ENCODE data around the gene KDM4C. TPM values are rescaled to one million over a fixed set of nuclear protein-coding genes. Genes with fewer than 3 reads are reported as not detected.

The KDM4C gene
- total and polyA plus RNA-seq, 2 of the 4 experiments (the other 2 are of a cell fraction), result 11.8 to 23.8 TPM

DNA sequence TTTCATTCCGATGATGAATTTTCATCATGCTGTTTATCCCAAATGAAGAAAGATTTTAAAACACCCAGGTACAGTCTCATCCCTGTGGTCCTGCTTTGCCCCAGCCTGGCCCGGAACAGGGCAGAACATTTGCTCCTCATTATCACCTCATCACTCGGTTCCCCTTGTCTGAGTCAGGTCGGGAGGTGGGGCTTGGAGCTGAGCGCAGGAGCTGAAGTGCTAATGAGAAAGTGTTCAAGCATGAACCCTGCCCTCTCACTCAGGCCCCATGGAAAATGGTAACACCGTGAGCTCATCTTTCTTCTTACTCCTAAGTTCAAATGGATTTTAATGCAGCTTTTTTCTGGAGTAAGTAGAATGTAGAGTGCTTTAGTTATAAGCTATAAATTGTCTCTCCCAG, 466.2 kb downstream of the KDM4C start:
- Histone ChIP-seq H3K27ac (ENCODE audit: insufficient read depth, low read length) (no peak overlapping the region), H4K91ac (ENCODE audit: insufficient read depth, low read depth, low read length) (no peak overlapping the region), H3K36me3 (ENCODE audit: control insufficient read depth, insufficient read depth, low read length) (no peaks in the 10 kb centered on the region), H3K79me1 (ENCODE audit: low read depth in 1 of 2, low read length in 2 of 2) (no peaks in the 10 kb centered on the region), H4K8ac (ENCODE audit: low read depth in 2 of 2, low read length in 2 of 2) (no peak overlapping the region), H3K9me3 (ENCODE audit: control insufficient read depth, insufficient read depth, low read length) (no peaks in the 10 kb centered on the region), H4K5ac (ENCODE audit: low read depth, low read length) (no peak overlapping the region), H3K4me2 (ENCODE audit: low read depth, low read length) (no peak overlapping the region), H2AFZ (replicated peaks; ENCODE audit: low read length, poor library complexity) (no peak overlapping the region), H3K14ac (replicated peaks; ENCODE audit: low read depth, low read length) (no peak overlapping the region), H3K4me1 (ENCODE audit: control insufficient read depth, insufficient read depth, low read length) (no peaks in the 10 kb centered on the region), H2AK9ac (replicated peaks; ENCODE audit: low read depth, low read length, poor library complexity) (no peak overlapping the region), H3K56ac (ENCODE audit: extremely low read depth, insufficient read depth, low read length) (no peak overlapping the region), H4K20me1 (ENCODE audit: insufficient read depth, low read length) (no peaks in the 10 kb centered on the region), H3K9ac (ENCODE audit: low read depth, low read length) (no peak overlapping the region), H3K9me1 (ENCODE audit: insufficient read depth, low read length) (no peaks in the 10 kb centered on the region), H2BK120ac (ENCODE audit: low read depth, low read length) (no peak overlapping the region), H3K27me3 (ENCODE audit: control insufficient read depth, insufficient read depth, low read length) (peaks cover 5% of the 10 kb centered on the region), H3K23ac (ENCODE audit: low read depth, low read length) (no peak overlapping the region), H3K4me3 (ENCODE audit: insufficient read depth, low read depth, low read length) (no peak overlapping the region), H2AK5ac (ENCODE audit: low read depth, low read length) (no peak overlapping the region), H2BK15ac (ENCODE audit: low read depth, low read length) (no peak overlapping the region), H2BK5ac (ENCODE audit: low read depth, low read length, poor library complexity, severe bottlenecking) (no peak overlapping the region), H2BK20ac (ENCODE audit: low read depth, low read length) (no peak overlapping the region), H3K4ac (ENCODE audit: low read depth, low read length) (no peak overlapping the region), H3K18ac (ENCODE audit: low read depth, low read length) (no peak overlapping the region)
- intact Hi-C loops (cut with micrococcal nuclease) (no loop called here), dilution Hi-C loops (cut with HindIII; ENCODE audit: low sequenced_read_pairs, unreplicated experiment) (no loop called here), in situ Hi-C loops (cut with MboI; ENCODE audit: low sequenced_read_pairs) (no loop called here)
- WGBS, 2 experiments (ENCODE audit: extremely low coverage in 2 of 2, insufficient read length in 1 of 2), result no CpG with 5 or more reads among the region's 6 CpGs
- no TSS peak for BruUV-seq (replicated peaks)
- ChIA-PET CTCF (no interaction called here), POLR2A (ENCODE audit: unreplicated experiment) (no interaction called here)
- no peak for DNase-seq
- no peak for TF ChIP-seq CEBPB (IDR thresholded peaks at IDR 0.05; ENCODE audit: low read depth, low read length)
- no peak for TF ChIP-seq FOS (IDR thresholded peaks at IDR 0.05; ENCODE audit: low read depth, low read length)
- no peak for TF ChIP-seq SMC3 (IDR thresholded peaks at IDR 0.05; ENCODE audit: low read depth, low read length)
- TF ChIP-seq BHLHE40 (IDR thresholded peaks at IDR 0.05; ENCODE audit: low read depth, low read length), result no peak
- no peak for TF ChIP-seq RCOR1 (IDR thresholded peaks at IDR 0.05; ENCODE audit: insufficient replicate concordance, low read length)
- TF ChIP-seq RFX5 (IDR thresholded peaks at IDR 0.05; ENCODE audit: low read depth, low read length), result no peak
- TF ChIP-seq, protein P1, sequence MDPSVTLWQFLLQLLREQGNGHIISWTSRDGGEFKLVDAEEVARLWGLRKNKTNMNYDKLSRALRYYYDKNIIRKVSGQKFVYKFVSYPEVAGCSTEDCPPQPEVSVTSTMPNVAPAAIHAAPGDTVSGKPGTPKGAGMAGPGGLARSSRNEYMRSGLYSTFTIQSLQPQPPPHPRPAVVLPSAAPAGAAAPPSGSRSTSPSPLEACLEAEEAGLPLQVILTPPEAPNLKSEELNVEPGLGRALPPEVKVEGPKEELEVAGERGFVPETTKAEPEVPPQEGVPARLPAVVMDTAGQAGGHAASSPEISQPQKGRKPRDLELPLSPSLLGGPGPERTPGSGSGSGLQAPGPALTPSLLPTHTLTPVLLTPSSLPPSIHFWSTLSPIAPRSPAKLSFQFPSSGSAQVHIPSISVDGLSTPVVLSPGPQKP (IDR thresholded peaks at IDR 0.05; ENCODE audit: borderline replicate concordance, low read depth, low read length), result no peak
- no peak for TF ChIP-seq RAD21 (IDR thresholded peaks at IDR 0.05; ENCODE audit: low read length)
- TF ChIP-seq MXI1 (IDR thresholded peaks at IDR 0.05; ENCODE audit: borderline replicate concordance, low read depth, low read length), result no peak
- TF ChIP-seq MAFK (IDR thresholded peaks at IDR 0.05; ENCODE audit: low read depth, low read length), result no peak
- TF ChIP-seq, protein P2, sequence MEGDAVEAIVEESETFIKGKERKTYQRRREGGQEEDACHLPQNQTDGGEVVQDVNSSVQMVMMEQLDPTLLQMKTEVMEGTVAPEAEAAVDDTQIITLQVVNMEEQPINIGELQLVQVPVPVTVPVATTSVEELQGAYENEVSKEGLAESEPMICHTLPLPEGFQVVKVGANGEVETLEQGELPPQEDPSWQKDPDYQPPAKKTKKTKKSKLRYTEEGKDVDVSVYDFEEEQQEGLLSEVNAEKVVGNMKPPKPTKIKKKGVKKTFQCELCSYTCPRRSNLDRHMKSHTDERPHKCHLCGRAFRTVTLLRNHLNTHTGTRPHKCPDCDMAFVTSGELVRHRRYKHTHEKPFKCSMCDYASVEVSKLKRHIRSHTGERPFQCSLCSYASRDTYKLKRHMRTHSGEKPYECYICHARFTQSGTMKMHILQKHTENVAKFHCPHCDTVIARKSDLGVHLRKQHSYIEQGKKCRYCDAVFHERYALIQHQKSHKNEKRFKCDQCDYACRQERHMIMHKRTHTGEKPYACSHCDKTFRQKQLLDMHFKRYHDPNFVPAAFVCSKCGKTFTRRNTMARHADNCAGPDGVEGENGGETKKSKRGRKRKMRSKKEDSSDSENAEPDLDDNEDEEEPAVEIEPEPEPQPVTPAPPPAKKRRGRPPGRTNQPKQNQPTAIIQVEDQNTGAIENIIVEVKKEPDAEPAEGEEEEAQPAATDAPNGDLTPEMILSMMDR (conservative IDR thresholded peaks at IDR 0.05; ENCODE audit: low read depth, low read length), result no peak
- TF ChIP-seq NFE2L2 (IDR thresholded peaks at IDR 0.05; ENCODE audit: low read depth, low read length), result no peak
- no peak for TF ChIP-seq CHD1 (IDR thresholded peaks at IDR 0.05; ENCODE audit: low read depth, low read length)
- TF ChIP-seq, protein P3, sequence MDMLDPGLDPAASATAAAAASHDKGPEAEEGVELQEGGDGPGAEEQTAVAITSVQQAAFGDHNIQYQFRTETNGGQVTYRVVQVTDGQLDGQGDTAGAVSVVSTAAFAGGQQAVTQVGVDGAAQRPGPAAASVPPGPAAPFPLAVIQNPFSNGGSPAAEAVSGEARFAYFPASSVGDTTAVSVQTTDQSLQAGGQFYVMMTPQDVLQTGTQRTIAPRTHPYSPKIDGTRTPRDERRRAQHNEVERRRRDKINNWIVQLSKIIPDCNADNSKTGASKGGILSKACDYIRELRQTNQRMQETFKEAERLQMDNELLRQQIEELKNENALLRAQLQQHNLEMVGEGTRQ (IDR thresholded peaks at IDR 0.05; ENCODE audit: low read depth, low read length), result no peak
- TF ChIP-seq POLR2A (IDR thresholded peaks at IDR 0.05; ENCODE audit: low read depth, low read length), result no peak
- no peak for TF ChIP-seq MAZ (IDR thresholded peaks at IDR 0.05; ENCODE audit: borderline replicate concordance, low read depth, low read length)
- no peak for ATAC-seq (ENCODE audit: low read depth)
